Activated CD4-positive, CD25-positive, alpha-beta regulatory T cell treated with anti-CD3 and anti-CD28 coated beads, Interleukin-2, amount 50 U/mL, for 24 hours (primary cell): ENCODE measurements around the gene ZFP3.
"Not testable (repeated sequence)": the region's sequence is repeated elsewhere in the genome, so short reads cannot be mapped to it uniquely, and the experiment has no call there.

Source experiments
- ATAC-seq, 2 donors: fragments of 150-1000 bp; cut with Tn5 transposase; one replicate each; pipeline ENCODE4 v1.10.0; 2021; ENCODE audit warnings: mild to moderate bottlenecking in 1 of 2, moderate library complexity in 1 of 2

Gene ZFP3

GRCh38 chr17:5139458-5139732 is 61.1 kb downstream of the ZFP3 start:
- no peak for ATAC-seq

- ATAC-seq: not testable (repeated sequence)
These were observed 64.6 kb downstream of the ZFP3 start for GRCh38 chr17:5142877-5143276.
